Stimulated activated CD4-positive, alpha-beta T cell treated with anti-CD3 and anti-CD28 coated beads, TNF-alpha, amount 100 ng/mL, for 1 hour (primary cell): ENCODE results near the gene TMEM161B.
"Not testable (repeated sequence)": the region's sequence is repeated elsewhere in the genome, so short reads cannot be mapped to it uniquely, and the experiment has no call there.

Experiments used
- DNase-seq, 3 donors: peaks; one replicate each; pipeline ENCODE4 v3.0.0-alpha.2; 2020; ENCODE audit warnings: low read depth in 3 of 3, low spot score in 1 of 3

Gene TMEM161B

DNA sequence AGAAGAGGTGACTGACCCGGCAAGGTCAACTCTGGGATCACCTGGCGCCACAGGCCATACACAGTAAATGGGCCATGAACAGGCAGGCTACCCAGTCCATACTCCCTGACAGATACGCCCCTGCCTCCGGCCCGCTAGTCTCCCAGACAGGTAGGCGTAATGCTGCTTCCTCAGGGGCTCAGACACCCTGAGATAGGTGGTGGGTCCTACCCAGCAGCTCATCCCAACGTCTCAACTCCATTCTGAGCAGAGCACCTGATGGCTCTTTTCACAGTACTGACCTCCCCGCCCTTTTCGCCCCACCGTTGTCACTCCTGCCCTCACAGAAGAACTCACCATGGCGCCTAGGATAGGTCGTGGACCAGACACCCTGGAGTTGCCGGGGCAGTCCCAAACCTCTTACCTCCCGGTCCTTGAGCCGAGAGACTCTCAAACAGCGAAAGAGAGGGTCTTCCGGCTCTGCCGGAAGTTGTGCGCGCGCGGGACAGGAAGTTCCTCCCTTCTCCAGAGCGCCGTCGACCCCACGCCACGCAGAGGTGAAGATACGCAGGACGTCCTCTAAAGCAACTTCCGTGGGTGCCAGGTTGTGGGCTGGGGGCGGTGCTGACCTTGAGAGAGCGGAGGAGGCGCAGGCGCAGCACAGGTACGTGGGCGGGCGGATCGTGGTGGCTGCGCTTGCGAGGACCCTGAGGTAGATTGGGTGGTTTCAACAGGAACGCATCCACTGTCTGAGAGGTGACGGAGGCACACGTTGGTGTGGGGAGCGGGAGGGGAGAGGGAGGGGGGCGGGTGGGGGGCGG is at the start of gene TMEM161B:
Gene TMEM161B, minus strand, starts transcription at position 461 of the 800 bp plus-strand sequence. Its CDS starts 122 bp downstream, at position 339.
- peak; percentile 81 to 90 (median 85) for DNase-seq

GRCh38 chr5:88304356-88304755 is 35.7 kb upstream of the TMEM161B start:
- no peak for DNase-seq

DNA sequence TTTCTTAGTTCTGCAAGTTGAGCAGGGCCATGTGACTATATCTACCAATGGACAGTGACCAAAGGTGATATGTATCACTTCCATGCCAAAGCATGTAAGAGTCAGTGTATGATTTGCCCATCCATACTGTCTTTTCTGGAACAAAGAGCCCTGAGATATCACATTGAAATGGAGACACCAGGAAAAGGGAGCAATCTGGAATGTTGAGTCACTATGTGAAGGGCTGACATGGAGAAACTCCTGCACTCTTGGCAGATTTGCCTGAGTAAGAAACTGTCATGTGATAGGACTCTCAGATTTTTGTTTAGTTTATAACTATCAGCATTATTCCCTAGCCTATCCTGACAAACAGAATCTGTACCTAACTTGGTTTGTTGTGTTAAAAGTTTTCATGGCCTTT is 29.8 kb upstream of the TMEM161B start:
- no peak for DNase-seq

DNA sequence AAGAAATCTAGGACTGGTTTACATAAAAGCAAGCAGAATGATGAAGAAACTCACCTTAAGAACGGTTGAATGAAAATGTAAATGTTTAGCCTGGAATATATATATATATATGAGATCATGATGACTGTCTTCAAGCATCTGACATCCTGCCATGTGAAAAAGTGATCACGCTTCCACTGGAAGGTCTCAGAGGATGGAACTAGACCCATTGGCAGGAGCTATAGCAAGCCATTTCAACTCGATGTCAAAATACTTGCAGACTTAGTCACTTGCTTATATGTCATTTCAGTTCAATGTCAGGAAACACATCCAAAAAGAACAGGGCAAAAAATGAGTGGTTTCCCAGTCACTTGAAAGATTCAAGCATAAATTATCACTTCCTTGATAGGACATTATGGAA is 22.2 kb upstream of the TMEM161B start:
- DNase-seq, result no peak

GRCh38 chr5:88288528-88289197 is 20.0 kb upstream of the TMEM161B start:
- no peak for DNase-seq

- DNase-seq, result no peak
Measured at GRCh38 chr5:88287846-88288527, 19.3 kb upstream of the TMEM161B start.

- no peak for DNase-seq
Measured at GRCh38 chr5:88287302-88287701, 18.7 kb upstream of the TMEM161B start.

DNA sequence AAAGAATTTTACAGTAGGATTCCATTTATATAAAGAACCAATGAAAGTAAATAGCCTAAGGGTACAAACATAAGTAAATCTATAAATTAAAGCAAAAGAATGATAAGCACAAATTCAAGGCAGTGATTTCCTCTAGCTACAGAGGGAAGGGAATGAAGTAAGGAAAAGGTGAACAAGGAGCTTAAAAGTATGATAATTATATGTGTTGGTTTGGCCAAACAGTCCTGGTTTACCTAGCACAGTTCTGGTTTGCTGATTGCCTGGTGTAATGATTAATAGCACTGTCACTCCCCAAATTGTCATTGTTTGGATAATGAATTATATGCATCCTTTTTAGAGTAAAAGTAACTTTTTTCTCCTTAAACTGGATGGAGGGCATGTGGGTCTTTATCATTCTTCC is 15.0 kb upstream of the TMEM161B start:
- DNase-seq, result no peak

- no peak for DNase-seq
Measured at GRCh38 chr5:88281322-88281721, 12.7 kb upstream of the TMEM161B start.

- no peak for DNase-seq
Measured at GRCh38 chr5:88279584-88279983, 10.9 kb upstream of the TMEM161B start.

GRCh38 chr5:88276378-88276777 is 7.7 kb upstream of the TMEM161B start:
- DNase-seq, result no peak

GRCh38 chr5:88275581-88275980 is 6.9 kb upstream of the TMEM161B start:
- DNase-seq, result no peak

GRCh38 chr5:88269222-88269771 is 652 bp upstream of the TMEM161B start:
- no peak for DNase-seq

DNA sequence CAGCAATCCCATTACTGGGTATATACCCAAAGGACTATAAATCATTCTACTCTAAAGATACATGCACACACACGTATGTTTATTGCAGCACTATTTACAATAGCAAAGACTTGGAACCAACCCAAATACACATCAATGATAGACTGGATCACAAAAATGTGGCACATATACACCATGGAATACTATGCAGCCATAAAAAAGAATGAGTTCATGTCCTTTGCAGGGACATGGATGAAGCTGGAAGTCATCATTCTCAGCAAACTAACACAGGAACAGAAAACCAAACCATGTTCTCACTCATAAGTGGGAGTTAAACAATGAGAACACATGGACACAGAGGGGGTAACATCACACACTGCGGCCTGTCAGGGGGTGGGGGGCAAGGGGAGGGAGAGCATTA is 4.1 kb downstream of the TMEM161B start:
- DNase-seq, result not testable (repeated sequence)

GRCh38 chr5:88263349-88263748 is 5.3 kb downstream of the TMEM161B start:
- no peak for DNase-seq

- DNase-seq, result no peak
Measured at GRCh38 chr5:88262116-88262515, 6.5 kb downstream of the TMEM161B start.

GRCh38 chr5:88258636-88259035 is 10.0 kb downstream of the TMEM161B start:
- no peak for DNase-seq

DNA sequence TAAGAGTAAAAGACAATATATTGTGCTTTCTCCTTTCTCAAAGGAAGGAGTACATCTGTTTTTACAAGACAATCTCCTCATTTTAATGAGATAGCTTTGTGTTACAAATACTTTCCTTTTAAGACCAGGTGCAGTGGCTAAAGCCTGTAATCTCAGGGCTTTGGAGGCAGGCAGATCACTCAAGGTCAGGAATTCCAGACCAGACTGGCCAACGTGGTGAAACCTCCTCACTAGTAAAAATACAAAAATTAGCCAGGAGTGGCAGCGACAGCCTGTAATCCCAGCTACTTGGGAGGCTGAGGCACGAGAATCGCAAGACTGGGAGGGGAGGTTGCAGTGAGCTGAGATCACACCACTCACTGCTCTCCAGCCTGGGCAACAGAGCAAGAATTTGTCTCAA is 11.8 kb downstream of the TMEM161B start:
- no peak for DNase-seq

- no peak for DNase-seq
Measured at GRCh38 chr5:88256037-88256436, 12.6 kb downstream of the TMEM161B start.

DNA sequence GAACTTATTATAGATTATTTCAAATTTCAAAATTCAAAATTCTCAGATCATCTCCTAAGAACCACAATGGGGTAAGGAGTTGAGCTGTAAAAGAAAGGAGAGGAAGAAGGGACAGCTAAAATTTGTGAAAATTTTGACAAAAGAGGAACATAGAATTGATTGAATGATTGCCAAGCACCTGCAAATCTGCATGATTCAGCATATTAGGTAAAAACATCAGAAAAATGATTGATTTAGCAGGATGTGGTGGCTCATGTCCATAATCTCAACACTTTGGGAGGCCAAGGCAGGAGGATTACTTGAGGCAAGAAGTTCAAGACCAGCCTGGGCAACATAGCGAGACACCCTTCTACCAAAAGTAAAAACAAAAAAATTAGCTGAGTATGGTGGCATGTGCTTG is 14.3 kb downstream of the TMEM161B start:
- no peak for DNase-seq

GRCh38 chr5:88251048-88251711 is 17.5 kb downstream of the TMEM161B start:
- no peak for DNase-seq
